Glutamatergic neuron (in vitro differentiated cells): ENCODE results near the gene SPINT2. TPM values are rescaled to one million over a fixed set of nuclear protein-coding genes. Genes with fewer than 3 reads are reported as not detected.
"Not testable (repeated sequence)": the region's sequence is repeated elsewhere in the genome, so short reads cannot be mapped to it uniquely, and the experiment has no call there.

ENCODE experiments used
- DNase-seq: peaks from one replicate; pipeline ENCODE4 v3.0.0; 2022
- H3K27ac Mint-ChIP-seq: one replicate; pipeline ENCODE4 v1.8.0; 2020; ENCODE audit warnings: mild to moderate bottlenecking, mixed read lengths, inconsistent platforms; ENCODE audit not compliant: unreplicated experiment
- H3K27me3 Mint-ChIP-seq: one replicate; pipeline ENCODE4 v1.8.0; 2020; ENCODE audit warnings: mild to moderate bottlenecking, moderate library complexity, mixed read lengths, inconsistent platforms; ENCODE audit not compliant: unreplicated experiment
- H3K36me3 Mint-ChIP-seq: one replicate; pipeline ENCODE4 v1.8.0; 2020; ENCODE audit warnings: mild to moderate bottlenecking, mixed read lengths, inconsistent platforms; ENCODE audit not compliant: unreplicated experiment
- H3K4me1 Mint-ChIP-seq: one replicate; pipeline ENCODE4 v1.8.0; 2020; ENCODE audit warnings: mild to moderate bottlenecking, low read depth, mixed read lengths, inconsistent platforms; ENCODE audit not compliant: unreplicated experiment
- H3K4me3 Mint-ChIP-seq: one replicate; pipeline ENCODE4 v1.8.0; 2020; ENCODE audit warnings: mild to moderate bottlenecking, mixed read lengths, inconsistent platforms; ENCODE audit not compliant: unreplicated experiment
- H3K9me3 Mint-ChIP-seq: one replicate; pipeline ENCODE4 v1.8.0; 2020; ENCODE audit warnings: mild to moderate bottlenecking, moderate library complexity, mixed read lengths, inconsistent platforms; ENCODE audit not compliant: unreplicated experiment
- total RNA-seq: library from RNA; stranded (reverse); fragmentation: NEBNext Ultra II Directional; extraction: Animal tissue kit (Norgen Biotek cat#: 25700); gene quantifications from one replicate; pipeline ENCODE4 v1.2.1, GENCODE V29; 2021; ENCODE audit not compliant: unreplicated experiment
- TF ChIP-seq, protein P1 (sequence below): fragments of 200-600 bp; sonication (generic); IDR thresholded peaks from one replicate; pipeline ENCODE4 v1.5.0; 2021; ENCODE audit not compliant: partially characterized antibody, unreplicated experiment

Gene SPINT2
- total RNA-seq, 1 donor from 2014 or later, result 78.9 TPM

DNA sequence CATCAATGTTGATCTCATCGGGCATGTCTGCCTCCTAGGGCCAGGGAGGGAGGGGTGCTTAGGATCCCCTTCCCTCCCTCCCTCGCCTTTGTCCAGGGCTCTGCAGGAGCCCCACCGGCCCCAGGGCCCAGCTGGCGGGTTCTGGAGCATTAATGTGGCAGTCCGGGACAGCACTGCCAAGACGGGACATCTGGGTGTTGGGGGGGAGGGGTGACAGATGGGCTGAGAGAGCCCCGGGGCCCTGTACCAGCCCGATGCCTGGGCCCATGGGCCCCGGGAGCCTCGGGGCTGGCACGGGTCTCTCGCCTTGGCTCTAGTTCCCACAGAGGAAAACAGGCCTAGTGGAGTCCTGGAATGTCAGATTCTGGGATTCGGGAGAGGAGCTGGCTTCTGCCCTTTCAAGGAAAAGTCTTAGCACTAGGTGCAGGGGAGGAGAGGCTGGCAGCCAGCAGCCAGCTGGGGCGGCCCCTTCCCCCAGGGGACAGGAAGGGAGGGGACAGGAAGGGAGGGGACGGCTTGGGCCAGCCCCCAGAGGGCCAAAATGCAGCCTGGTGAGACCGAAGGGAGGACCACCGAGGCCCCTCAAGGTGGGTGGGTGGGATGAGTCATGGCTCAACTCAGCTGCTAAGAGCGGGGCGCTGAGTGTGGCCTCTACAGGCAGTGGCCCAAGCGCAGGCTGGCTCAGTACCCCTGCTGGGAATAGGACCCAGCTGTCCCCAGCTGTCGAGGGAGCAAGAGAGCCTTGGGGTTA, 11.3 kb upstream of the SPINT2 start:
- Mint-ChIP-seq H3K4me3 (peak overlapping the region; percentile 88), H3K27me3 (peaks cover 43% of the 10 kb centered on the region), H3K36me3 (no peaks in the 10 kb centered on the region), H3K4me1 (peaks cover 27% of the 10 kb centered on the region), H3K9me3 (peaks cover 44% of the 10 kb centered on the region), H3K27ac (peak overlapping the region; percentile 100)
- TF ChIP-seq, protein P1, sequence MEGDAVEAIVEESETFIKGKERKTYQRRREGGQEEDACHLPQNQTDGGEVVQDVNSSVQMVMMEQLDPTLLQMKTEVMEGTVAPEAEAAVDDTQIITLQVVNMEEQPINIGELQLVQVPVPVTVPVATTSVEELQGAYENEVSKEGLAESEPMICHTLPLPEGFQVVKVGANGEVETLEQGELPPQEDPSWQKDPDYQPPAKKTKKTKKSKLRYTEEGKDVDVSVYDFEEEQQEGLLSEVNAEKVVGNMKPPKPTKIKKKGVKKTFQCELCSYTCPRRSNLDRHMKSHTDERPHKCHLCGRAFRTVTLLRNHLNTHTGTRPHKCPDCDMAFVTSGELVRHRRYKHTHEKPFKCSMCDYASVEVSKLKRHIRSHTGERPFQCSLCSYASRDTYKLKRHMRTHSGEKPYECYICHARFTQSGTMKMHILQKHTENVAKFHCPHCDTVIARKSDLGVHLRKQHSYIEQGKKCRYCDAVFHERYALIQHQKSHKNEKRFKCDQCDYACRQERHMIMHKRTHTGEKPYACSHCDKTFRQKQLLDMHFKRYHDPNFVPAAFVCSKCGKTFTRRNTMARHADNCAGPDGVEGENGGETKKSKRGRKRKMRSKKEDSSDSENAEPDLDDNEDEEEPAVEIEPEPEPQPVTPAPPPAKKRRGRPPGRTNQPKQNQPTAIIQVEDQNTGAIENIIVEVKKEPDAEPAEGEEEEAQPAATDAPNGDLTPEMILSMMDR, result no peak
- DNase-seq, result peak; percentile 85

DNA sequence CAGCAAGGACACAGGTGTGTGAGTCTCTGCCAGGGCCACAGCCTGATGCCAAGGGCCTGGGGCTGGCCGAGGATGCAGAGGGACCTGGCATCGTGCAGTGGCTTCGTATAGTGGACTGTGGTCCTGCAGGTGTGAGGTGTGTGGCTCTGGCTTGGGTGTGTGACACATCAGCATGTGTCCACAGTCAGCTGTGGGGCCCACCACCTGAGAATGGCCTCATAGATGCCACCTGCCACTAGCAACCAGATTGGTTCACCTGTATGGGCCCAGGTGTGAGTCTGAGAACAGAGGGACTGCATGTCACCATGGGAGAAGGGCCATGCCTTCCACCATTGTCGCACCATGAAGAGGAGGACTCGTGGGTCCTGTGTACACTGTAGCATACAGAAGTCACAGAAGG, 10.6 kb upstream of the SPINT2 start:
- peaks cover 27% of the 10 kb centered on the region for H3K4me1 Mint-ChIP-seq
- peaks cover 43% of the 10 kb centered on the region for H3K27me3 Mint-ChIP-seq
- no peaks in the 10 kb centered on the region for H3K36me3 Mint-ChIP-seq
- peak overlapping the region; percentile 100 for H3K27ac Mint-ChIP-seq
- peaks cover 44% of the 10 kb centered on the region for H3K9me3 Mint-ChIP-seq
- TF ChIP-seq, protein P1, result no peak
- no peak for DNase-seq
- peak overlapping the region; percentile 88 for H3K4me3 Mint-ChIP-seq

DNA sequence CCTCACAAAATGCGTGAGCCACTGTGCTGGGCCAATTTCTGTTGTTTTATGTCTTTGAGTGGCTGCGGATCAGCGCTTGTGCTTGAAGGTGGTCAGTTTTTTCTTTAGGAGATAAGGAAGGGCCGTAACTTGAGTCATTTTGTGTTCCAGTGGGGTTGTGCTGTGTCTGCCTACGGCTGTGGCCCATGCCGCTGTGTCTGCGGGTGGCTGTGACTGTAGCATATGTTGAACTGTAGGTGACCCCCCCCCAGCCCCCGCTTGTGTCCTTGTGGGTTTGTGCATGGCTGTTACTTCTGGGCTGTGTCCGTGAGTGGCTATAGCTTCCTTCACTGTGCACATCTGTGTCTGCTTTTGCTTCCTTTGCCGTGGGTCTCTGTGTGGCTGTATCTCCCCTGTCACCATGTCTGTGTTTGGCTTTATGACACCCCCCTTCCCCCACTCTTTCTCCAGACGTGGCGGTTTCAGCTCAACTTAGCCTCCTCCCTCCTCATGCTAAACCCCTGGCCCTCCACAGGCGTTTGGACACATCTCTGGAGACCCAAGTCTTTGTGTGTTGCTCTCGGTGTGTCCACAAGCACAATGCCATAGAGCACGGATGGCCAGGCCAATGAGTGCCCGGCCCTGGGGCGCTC, 8.9 kb upstream of the SPINT2 start:
- Mint-ChIP-seq H3K9me3 (peaks cover 41% of the 10 kb centered on the region), H3K27me3 (peaks cover 39% of the 10 kb centered on the region), H3K4me3 (peak overlapping the region; percentile 88), H3K27ac (peak overlapping the region; percentile 95), H3K36me3 (no peaks in the 10 kb centered on the region), H3K4me1 (peaks cover 25% of the 10 kb centered on the region)
- TF ChIP-seq, protein P1, result no peak
- peak; percentile 63 for DNase-seq

DNA sequence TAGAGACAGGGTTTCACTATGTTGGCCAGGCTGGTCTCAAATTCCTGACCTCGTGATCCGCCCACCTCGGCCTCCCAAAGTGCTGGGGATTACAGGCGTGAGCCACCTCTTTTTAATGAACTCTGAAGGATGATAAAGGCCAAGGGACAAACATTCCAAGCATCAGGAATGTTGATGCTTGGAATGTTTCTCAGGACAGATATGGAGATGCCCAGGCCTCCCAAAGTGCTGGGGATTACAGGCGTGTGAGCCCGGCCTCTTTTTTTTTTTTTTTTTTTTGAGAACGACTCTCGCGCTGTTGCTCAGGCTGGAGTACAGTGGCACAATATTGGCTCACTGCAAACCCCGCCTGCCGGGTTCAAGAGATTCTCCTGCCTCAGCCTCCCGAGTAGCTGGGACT, 2.4 kb upstream of the SPINT2 start:
- H3K27me3 Mint-ChIP-seq, H3K4me3 Mint-ChIP-seq, H3K36me3 Mint-ChIP-seq, DNase-seq, H3K9me3 Mint-ChIP-seq: not testable (repeated sequence)
- Mint-ChIP-seq H3K27ac (peak overlapping the region; percentile 70), H3K4me1 (peaks cover 18% of the 10 kb centered on the region)

DNA sequence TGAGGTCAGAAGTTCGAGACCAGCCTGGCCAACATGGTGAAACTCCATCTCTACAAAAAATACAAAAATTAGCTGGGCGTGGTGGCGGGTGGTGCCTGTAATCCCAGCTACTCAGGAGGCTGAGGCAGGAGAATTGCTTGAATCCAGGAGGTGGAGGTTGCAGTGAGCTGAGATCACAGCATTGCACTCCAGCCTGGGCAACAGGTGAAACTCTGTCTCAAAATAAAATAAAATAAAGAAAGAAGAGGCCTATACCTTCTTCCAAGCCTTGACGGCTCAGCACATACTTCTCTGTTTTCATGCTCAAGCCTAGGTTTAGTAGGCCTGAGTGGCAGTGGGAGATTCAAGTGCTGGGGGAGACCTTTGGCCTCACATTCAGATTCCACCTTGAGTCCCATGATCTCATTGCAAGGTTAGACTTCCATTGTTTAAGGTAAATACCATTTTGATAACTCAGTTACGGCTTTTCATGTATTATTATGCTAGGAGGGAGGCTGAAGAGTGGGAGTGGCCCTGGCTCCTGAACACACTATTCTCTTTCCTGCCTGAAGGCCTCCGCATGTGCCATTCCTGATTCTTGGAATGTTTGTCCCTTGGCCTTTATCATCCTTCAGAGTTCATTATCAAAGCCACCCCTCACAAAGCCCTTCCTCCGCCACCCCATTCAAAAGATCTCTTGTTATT, 1.6 kb upstream of the SPINT2 start:
- peaks cover 8% of the 10 kb centered on the region for H3K9me3 Mint-ChIP-seq
- H3K4me1 Mint-ChIP-seq, result peaks cover 25% of the 10 kb centered on the region
- DNase-seq, result no peak
- H3K27me3 Mint-ChIP-seq, result peaks cover 2% of the 10 kb centered on the region
- peak overlapping the region; percentile 70 for H3K27ac Mint-ChIP-seq
- TF ChIP-seq, protein P1, result no peak
- no peak overlapping the region for H3K4me3 Mint-ChIP-seq
- peaks cover 5% of the 10 kb centered on the region for H3K36me3 Mint-ChIP-seq
